ENCODE results near the gene CPT1A.

GRCh38 chr11:68809506-68809905 lies 32.2 kb downstream of the CPT1A start:
- TF ChIP-seq POLR2A (IDR thresholded peaks at IDR 0.05; ENCODE audit: low read depth, low read length) (no peak), POLR2AphosphoS5 (IDR thresholded peaks at IDR 0.05; ENCODE audit: low read depth, low read length) (no peak), TAF1 (IDR thresholded peaks at IDR 0.05; ENCODE audit: borderline replicate concordance, low read depth, low read length) (no peak)
